ENCODE data around the gene RPAP3. TPM values are rescaled to one million over a fixed set of nuclear protein-coding genes. Genes with fewer than 3 reads are reported as not detected.

RPAP3 gene
- total and polyA plus RNA-seq, 2 experiments from 2014 or later = 31.4 to 69.9 TPM

GRCh38 chr12:47651368-47652254 is 54.2 kb downstream of the RPAP3 start:
- no peak overlapping the region for H3K4me3 Mint-ChIP-seq
- peaks cover 14% of the 10 kb centered on the region; the same call in 2 of the 3 replicates for H3K4me1 Mint-ChIP-seq
- TF ChIP-seq CTCF (conservative IDR thresholded peaks at IDR 0.05; ENCODE audit: low read depth in 2 of 2) (peak; percentile 73 to 75), EZH2 (IDR thresholded peaks at IDR 0.05; ENCODE audit: low read depth, unreplicated experiment) (no peak), POLR2AphosphoS5 (IDR thresholded peaks at IDR 0.05; ENCODE audit: low read depth) (no peak), JUNB (IDR thresholded peaks at IDR 0.05; ENCODE audit: unreplicated experiment) (no peak), EZH2phosphoT487 (IDR thresholded peaks at IDR 0.05; ENCODE audit: unreplicated experiment) (no peak), STAT1 (IDR thresholded peaks at IDR 0.05; ENCODE audit: unreplicated experiment) (no peak), ZNF462 (CRISPR knock-in tag; IDR thresholded peaks at IDR 0.05) (no peak)
- peak; percentile 86 for ATAC-seq
- H3K27ac Mint-ChIP-seq = no peak overlapping the region
- Histone ChIP-seq H4K20me1 (replicated peaks; ENCODE audit: insufficient read depth) (peaks cover 6% of the 10 kb centered on the region; the same call in 1 of the 2 replicates), H3K79me2 (replicated peaks; ENCODE audit: insufficient read depth) (no peaks in the 10 kb centered on the region), H3K4me2 (no peak overlapping the region), H3K4me3 (no peak overlapping the region), H3K4me1 (ENCODE audit: insufficient read depth) (peaks cover 6% of the 10 kb centered on the region; the same call in 1 of the 2 replicates), H3F3A (replicated peaks; ENCODE audit: low read depth) (no peaks in the 10 kb centered on the region), H3K27ac (ENCODE audit: low read depth) (no peak overlapping the region), H2AFZ (no peak overlapping the region), H3K27me3 (ENCODE audit: insufficient read depth) (no peaks in the 10 kb centered on the region), H3K9me2 (ENCODE audit: insufficient read depth) (no peaks in the 10 kb centered on the region), H3K36me3 (ENCODE audit: insufficient read depth) (no peaks in the 10 kb centered on the region)
- peak; percentile 73 for DNase-seq (ENCODE audit: low spot score)
- no peaks in the 10 kb centered on the region for H3K27me3 Mint-ChIP-seq (ENCODE audit: insufficient read depth, low read depth, poor library complexity)
- H3K36me3 Mint-ChIP-seq (ENCODE audit: low read depth) = no peaks in the 10 kb centered on the region
- no peaks in the 10 kb centered on the region for H3K9me3 Mint-ChIP-seq

All from GM23338 (cell line).